GM13977 (cell line): ENCODE data around the gene MAGI2.

Experiments
- DNase-seq: peaks from one replicate; pipeline ENCODE4 v3.0.0; 2012; ENCODE audit warnings: low spot score
- CTCF ChIP-seq: IDR thresholded peaks from 2 replicates; pipeline ENCODE4 v1.5.1; 2012; ENCODE audit warnings: mild to moderate bottlenecking, control low read depth; ENCODE audit not compliant: insufficient read depth; ENCODE audit errors: extremely low read depth, missing control alignments
- in situ Hi-C: fragments of 300-500 bp; cut with MboI; formaldehyde crosslinking; loops from one replicate; pipeline ENCODE4 v1.12.0; 2022; ENCODE audit warnings: low sequenced_read_pairs, low pct_unique_long_range_greater_than_20kb, mixed read lengths, inconsistent platforms; ENCODE audit not compliant: unreplicated experiment

The MAGI2 gene

GRCh38 chr7:78033410-78033809 lies 1420.1 kb downstream of the MAGI2 start:
- no peak for TF ChIP-seq CTCF
- no peak for DNase-seq
- in situ Hi-C loops = loop anchor here (25.0 kb wide), 1 partner anchor 371 kb away; no protein-coding TSS in a partner anchor

DNA sequence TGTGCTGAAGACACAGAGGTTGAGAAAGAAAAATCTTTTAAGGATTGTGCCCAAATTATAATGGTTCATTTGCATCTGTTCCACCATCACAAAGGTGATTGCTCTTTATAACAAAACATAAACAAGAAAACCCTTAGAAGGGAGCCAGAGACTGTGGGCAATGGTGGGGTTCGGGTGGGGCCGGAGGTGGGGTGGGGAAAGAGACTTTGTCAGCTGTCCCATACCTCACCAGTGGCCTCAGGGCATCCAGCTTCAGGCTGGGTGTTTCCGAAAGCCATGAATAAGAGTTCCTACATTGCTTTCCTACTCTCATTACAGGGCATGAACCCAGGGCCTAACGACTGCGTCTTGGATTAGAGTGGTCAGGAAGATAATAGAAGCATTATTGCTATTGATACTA lies 1427.0 kb downstream of the MAGI2 start:
- in situ Hi-C loops = loop anchor here (25.0 kb wide), 1 partner anchor 364 kb away; no protein-coding TSS in a partner anchor

DNA sequence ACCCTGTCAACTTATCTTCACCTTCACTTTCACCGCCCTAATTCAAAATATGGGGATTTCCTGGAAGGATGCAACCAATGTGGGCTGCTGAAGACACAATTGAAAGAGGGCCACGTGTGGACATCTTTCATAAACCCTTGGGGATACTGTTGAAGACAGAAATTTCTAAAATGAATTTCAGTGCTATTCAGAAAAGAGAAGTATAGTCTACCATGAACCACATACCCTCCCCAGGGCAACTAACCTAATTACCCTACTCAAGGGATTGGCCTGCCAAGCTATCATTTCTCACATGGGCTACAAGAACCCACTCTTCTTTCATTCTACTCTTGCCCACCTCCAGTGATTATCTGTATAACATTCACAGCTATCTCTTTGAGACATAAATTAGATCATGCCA lies 1428.9 kb downstream of the MAGI2 start:
- no peak for DNase-seq
- in situ Hi-C loops = no loop called here
- TF ChIP-seq CTCF = no peak

More for the DNA sequence above, 1427.0 kb downstream of the MAGI2 start:
- DNase-seq = no peak
- no peak for TF ChIP-seq CTCF

DNA sequence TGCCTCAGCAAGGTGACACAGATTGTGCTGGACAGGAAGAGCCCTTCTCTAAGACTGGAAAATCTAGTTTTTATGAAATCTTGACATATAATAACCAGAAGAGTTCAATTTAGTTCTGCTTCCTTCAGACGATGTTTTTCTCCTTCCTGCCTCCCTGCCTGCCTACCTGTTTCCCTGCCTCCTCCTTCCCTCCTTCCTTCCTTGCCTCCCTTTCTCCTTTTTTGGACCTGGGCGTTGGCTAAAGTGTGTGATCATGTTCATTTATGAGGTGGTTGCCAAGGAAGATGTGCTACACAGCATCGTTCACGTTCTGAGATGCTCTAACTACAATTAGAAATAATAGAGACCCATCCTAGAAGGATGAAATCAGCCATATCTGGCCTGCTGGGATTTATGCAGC lies 1430.3 kb downstream of the MAGI2 start:
- TF ChIP-seq CTCF = no peak
- no peak for DNase-seq
- in situ Hi-C loops = no loop called here

- TF ChIP-seq CTCF = no peak
- in situ Hi-C loops = no loop called here
- no peak for DNase-seq
These were observed 1431.3 kb downstream of the MAGI2 start for GRCh38 chr7:78022165-78022564.

GRCh38 chr7:78020874-78021249 lies 1432.6 kb downstream of the MAGI2 start:
- no peak for DNase-seq
- in situ Hi-C loops = no loop called here
- no peak for TF ChIP-seq CTCF
